ENCODE results near the gene RHEX.
"Not testable (repeated sequence)": the region's sequence is repeated elsewhere in the genome, so short reads cannot be mapped to it uniquely, and the experiment has no call there.

The RHEX gene, protein sequence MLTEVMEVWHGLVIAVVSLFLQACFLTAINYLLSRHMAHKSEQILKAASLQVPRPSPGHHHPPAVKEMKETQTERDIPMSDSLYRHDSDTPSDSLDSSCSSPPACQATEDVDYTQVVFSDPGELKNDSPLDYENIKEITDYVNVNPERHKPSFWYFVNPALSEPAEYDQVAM

GRCh38 chr1:206052919-206053610 lies at the start of gene RHEX:
TSS of gene RHEX (plus strand) at chr1:206053173. CDS start at chr1:206097829, 44,656 bp downstream.
- DNase-seq (ENCODE audit: extremely low read depth in 1 of 2, low read depth in 1 of 2), result not testable (repeated sequence)

GRCh38 chr1:206003854-206004800 lies 48.8 kb upstream of the RHEX start:
- DNase-seq (ENCODE audit: extremely low read depth in 1 of 2, low read depth in 1 of 2), result no peak

GRCh38 chr1:206004826-206005225 lies 48.1 kb upstream of the RHEX start:
- no peak for DNase-seq (ENCODE audit: extremely low read depth in 1 of 2, low read depth in 1 of 2)

- DNase-seq (ENCODE audit: extremely low read depth in 1 of 2, low read depth in 1 of 2), result no peak
Observed at GRCh38 chr1:206005234-206005633, 47.7 kb upstream of the RHEX start.

DNA sequence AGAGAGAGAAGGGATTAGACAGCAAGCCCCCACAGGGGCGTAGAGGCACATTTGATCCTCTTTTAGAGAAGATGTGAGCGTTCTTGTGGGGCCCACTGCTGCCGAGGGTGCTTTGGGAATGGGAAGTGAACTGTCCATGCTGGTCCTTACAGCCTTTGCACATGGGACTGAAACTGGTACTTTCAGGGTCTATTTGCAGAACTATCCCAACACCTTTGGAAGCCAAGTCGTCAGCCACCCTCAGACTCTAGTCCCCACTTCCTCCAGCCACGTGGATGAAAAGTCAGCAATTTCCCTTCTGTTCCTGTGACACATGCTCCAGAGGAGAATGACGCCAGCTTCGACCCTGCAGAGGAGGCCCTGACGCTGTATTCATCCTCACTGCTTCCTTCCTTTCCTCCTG lies 47.2 kb upstream of the RHEX start:
- no peak for DNase-seq (ENCODE audit: extremely low read depth in 1 of 2, low read depth in 1 of 2)

DNA sequence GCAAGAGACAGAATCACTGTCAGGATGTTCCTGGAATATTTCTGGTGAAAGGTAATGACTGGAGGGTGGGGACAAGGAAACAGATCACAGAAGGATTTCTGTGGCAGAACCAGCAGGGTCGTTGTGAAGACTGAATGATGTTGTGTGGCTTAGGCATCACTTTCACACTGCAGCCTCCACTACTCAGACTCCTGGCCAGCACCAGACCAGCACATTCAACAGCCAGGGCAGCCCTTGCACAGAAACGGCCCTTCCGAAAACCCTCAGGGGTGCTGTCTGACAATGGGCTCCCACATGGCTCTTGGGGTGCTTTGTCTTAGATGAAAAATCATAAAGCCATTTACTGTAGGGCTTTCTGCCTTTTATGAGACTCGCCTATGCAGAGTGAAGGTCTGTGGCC lies 46.0 kb upstream of the RHEX start:
- DNase-seq (ENCODE audit: extremely low read depth in 1 of 2, low read depth in 1 of 2), result no peak

- no peak for DNase-seq (ENCODE audit: extremely low read depth in 1 of 2, low read depth in 1 of 2)
Observed at GRCh38 chr1:206010060-206010459, 42.9 kb upstream of the RHEX start.

DNA sequence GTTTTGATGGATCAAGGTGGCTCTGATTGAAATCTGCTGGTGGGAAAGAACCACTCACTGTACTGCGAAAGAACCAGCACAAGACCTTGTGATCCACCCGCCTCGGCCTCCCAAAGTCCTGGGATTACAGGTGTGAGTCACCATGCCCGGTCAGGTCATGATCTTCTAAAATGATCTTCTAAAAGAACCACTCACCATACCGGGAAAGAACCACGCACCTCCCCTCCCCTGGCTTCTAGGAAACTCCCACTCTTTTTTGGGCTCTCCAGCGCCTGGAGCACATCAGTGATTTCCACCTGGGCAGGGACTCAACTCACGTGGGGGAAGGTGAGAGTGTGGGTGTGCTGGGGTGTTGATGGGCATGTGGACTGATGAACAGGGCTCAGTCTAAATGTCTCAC lies 41.9 kb upstream of the RHEX start:
- peak in 1 of 2 donors; percentile 16 for DNase-seq (ENCODE audit: extremely low read depth in 1 of 2, low read depth in 1 of 2)

DNA sequence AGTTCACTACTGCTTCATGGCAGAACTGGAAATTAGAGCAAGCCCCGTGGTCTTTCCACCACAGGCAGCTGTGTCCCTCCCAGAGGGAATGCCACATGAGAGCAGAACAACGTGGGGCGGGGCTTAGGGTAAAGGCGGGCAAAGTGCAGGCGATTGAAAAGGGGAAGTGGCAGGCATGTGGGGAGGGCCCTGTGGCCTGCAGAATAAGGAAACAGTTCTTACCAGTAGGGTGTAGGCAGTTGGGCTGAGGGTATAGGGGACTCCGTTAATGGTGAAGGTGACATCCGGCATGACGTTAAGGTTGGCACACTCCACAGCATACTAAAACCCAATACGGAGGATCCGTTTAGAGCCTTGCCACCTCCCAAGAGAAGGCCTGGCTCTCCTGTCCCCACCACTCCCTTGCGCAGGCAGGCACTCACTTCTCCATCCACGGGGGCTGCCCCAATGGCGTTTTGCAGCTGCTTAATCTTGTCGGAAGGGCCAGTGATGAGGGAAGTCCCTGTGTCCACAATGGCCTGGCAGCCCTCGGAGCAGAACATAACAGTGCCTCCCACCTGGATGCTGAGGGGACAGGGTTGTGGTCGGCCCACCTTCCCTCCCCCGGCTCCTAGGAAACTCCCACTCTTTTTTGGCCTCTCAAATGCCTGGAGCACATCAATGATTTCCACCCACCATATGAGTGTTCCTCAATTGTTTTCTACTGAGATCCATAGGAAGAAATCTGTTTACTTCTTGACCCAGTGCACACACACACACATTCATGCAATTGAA lies 40.7 kb upstream of the RHEX start:
- DNase-seq (ENCODE audit: extremely low read depth in 1 of 2, low read depth in 1 of 2), result no peak

- no peak for DNase-seq (ENCODE audit: extremely low read depth in 1 of 2, low read depth in 1 of 2)
Observed at GRCh38 chr1:206013026-206013795, 39.8 kb upstream of the RHEX start.

- no peak for DNase-seq (ENCODE audit: extremely low read depth in 1 of 2, low read depth in 1 of 2)
Observed at GRCh38 chr1:206014601-206015000, 38.4 kb upstream of the RHEX start.

- DNase-seq (ENCODE audit: extremely low read depth in 1 of 2, low read depth in 1 of 2), result no peak
Observed at GRCh38 chr1:206015071-206015470, 37.9 kb upstream of the RHEX start.

DNA sequence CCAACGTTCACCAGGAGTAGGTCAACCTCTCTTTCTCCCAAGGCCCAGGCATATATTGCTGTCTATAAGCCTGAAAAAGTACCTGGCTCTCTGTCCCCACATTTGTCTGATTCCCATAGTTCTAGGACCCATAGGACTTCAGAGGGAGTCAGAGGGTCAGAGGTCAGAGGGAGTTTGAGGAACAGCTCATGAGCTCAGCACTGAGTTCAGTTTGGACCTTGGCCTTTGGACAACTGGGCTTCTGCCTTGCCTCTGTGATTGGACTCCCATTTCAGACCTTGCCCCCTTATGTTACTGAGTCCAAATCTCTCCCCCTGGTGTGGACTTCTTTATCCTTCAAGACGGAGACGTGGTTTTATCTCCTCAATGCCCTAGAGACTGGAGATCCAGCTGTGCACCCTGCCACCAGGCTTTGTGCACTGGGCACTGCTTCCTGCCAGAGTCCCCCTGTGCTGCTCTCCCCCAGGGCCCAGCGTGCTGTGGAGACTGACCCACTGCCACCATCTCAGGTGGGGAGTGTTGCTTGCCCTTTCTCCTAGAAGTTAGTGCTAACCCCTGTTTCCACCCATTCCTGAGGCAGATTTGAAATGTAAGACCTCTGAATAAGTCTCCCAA lies 32.5 kb upstream of the RHEX start:
- DNase-seq (ENCODE audit: extremely low read depth in 1 of 2, low read depth in 1 of 2), result no peak

DNA sequence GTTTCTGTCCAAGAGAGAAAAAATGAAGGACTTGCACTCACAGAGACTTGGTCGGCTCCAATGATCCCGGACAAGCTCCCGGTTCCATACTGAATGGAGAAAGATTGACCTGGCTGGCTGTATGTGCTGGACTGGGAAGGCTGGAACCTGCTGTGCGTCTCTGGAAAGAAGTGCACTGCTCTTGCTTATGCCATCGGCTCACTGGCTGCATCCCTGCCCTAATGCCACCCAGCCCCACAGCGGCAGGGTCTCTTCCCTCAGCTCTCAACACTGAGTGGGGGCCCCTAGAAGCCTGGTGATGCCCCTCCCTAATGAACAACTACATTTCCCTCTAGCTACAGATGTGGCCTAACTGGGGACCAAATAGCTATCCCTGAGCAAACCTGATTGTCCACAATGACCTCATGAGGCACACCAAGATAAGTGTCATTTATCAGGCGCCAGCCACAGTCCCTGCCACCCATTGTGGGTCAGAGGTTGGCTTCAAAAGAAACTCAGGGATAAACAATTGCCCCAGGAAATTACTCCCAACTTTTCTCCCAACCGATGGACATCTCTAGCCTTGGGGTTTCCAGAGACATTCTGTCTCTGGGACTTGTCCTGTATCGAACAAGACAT lies 31.9 kb upstream of the RHEX start:
- no peak for DNase-seq (ENCODE audit: extremely low read depth in 1 of 2, low read depth in 1 of 2)

DNA sequence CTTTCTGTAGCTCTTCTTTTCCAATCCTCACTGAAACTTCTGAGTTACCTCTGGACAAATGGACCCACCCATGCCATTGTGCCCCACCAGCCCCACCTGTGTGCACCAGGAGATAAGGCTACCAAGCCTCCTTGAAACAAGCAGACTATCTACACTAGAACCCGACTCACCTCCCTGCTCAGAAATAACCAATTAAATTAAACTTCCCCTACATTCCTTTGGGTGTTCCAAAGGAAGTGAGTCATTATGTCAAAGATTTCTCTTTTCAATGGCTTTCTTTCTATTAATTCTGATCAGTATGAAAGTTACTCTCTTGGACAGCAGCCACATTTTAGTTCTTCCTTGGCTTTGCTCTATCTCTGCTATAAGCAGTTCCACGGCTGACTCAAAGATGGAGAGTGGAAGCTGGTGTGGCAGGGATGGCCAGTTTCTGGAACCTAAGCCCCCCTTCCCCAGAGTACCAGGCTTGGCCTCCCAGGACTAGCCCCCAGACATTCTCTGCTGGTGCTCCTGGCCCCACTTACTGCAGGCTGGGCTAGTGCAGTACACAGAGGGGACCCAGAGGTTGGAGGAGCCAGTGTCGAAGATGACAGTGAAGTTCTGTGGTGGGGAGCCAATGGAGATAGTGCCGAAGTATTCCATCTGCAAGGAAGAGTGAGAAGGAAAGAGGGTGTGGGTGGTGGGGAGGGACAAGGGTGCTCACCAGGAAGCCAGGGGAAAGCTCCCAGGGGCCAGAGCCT lies 31.2 kb upstream of the RHEX start:
- DNase-seq (ENCODE audit: extremely low read depth in 1 of 2, low read depth in 1 of 2), result no peak

DNA sequence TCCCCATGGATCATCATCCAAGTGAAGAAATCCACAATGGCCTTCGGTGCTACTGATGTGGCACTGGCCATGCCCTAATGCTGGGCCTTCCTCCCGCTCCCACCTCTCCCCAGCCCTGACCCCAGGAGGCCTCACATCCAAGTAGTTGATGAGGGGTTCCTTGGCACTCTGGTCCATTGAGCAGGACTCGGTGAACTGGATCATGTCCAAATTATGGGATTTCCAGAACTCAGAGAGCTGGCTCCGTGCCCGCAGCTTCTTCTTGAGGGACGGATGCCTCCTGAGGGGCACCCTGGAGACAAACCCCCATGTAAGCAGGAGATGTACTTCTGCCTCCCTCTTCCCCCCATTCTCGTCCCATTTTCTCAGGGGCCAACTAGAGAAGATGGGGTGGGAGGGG lies 30.2 kb upstream of the RHEX start:
- DNase-seq (ENCODE audit: extremely low read depth in 1 of 2, low read depth in 1 of 2), result no peak

- no peak for DNase-seq (ENCODE audit: extremely low read depth in 1 of 2, low read depth in 1 of 2)
Observed at GRCh38 chr1:206023695-206024094, 29.3 kb upstream of the RHEX start, which contains the start of gene CTSE. TSS of gene CTSE (minus strand) at chr1:206023895. CDS start at chr1:206023791, 104 bp downstream.

GRCh38 chr1:206025283-206025820 lies 27.6 kb upstream of the RHEX start:
- no peak for DNase-seq (ENCODE audit: extremely low read depth in 1 of 2, low read depth in 1 of 2)
